ENCODE results near the gene TCOF1. TPM values are rescaled to one million over a fixed set of nuclear protein-coding genes. Genes with fewer than 3 reads are reported as not detected.
"Not testable (repeated sequence)": the region's sequence is repeated elsewhere in the genome, so short reads cannot be mapped to it uniquely, and the experiment has no call there.

TCOF1 gene
- total and polyA plus RNA-seq, 9 donors: 16.7 to 38.3 (median 27.8) TPM

- no peak overlapping the region for H3K4me3 ChIP-seq
- H3K4me1 ChIP-seq (ENCODE audit: insufficient read depth): no peaks in the 10 kb centered on the region
- no peak for DNase-seq
- H3K27me3 ChIP-seq: no peaks in the 10 kb centered on the region
- intact Hi-C loops (cut with DNase I): no loop called here
- TF ChIP-seq EP300 (IDR thresholded peaks at IDR 0.05): no peak
- TF ChIP-seq CTCF (IDR thresholded peaks at IDR 0.05): no peak
- no peak for TF ChIP-seq POLR2A (IDR thresholded peaks at IDR 0.05)
- whole genome bisulfite sequencing, 3 donors: 40 to 56% (median 52%) methylated on average over 4 of the region's 4 CpGs
- no peaks in the 10 kb centered on the region for H3K36me3 ChIP-seq
- no peak overlapping the region for H3K27ac ChIP-seq
- no peaks in the 10 kb centered on the region for H3K9me3 ChIP-seq
Observed at GRCh38 chr5:150422075-150422474, 64.6 kb downstream of the TCOF1 start.

- Histone ChIP-seq H3K9me3 (no peaks in the 10 kb centered on the region), H3K36me3 (no peaks in the 10 kb centered on the region), H3K27ac (no peak overlapping the region), H3K4me3 (no peak overlapping the region), H3K4me1 (ENCODE audit: insufficient read depth) (no peaks in the 10 kb centered on the region), H3K27me3 (no peaks in the 10 kb centered on the region)
- intact Hi-C loops (cut with DNase I): no loop called here
- no peak for DNase-seq
- 57 to 69% (median 66%) methylated on average over 3 of the region's 3 CpGs for WGBS, 3 donors
- no peak for TF ChIP-seq POLR2A (IDR thresholded peaks at IDR 0.05)
- TF ChIP-seq CTCF (IDR thresholded peaks at IDR 0.05): no peak
- no peak for TF ChIP-seq EP300 (IDR thresholded peaks at IDR 0.05)
Observed at GRCh38 chr5:150422758-150423157, 65.3 kb downstream of the TCOF1 start.

- intact Hi-C loops (cut with DNase I); H3K27me3 ChIP-seq; H3K4me1 ChIP-seq (ENCODE audit: insufficient read depth); H3K36me3 ChIP-seq; H3K4me3 ChIP-seq; DNase-seq; H3K9me3 ChIP-seq; H3K27ac ChIP-seq: not testable (repeated sequence)
- WGBS, 3 donors: 93 to 97% (median 94%) methylated on average over 9 of the region's 9 CpGs
Observed at GRCh38 chr5:150426165-150426564, 68.7 kb downstream of the TCOF1 start.

GRCh38 chr5:150428106-150428876 is 70.8 kb downstream of the TCOF1 start:
- Histone ChIP-seq H3K4me3 (no peak overlapping the region), H3K27me3 (no peaks in the 10 kb centered on the region), H3K9me3 (no peaks in the 10 kb centered on the region), H3K4me1 (ENCODE audit: insufficient read depth) (peaks cover 2% of the 10 kb centered on the region), H3K27ac (no peak overlapping the region), H3K36me3 (no peaks in the 10 kb centered on the region)
- TF ChIP-seq EP300 (IDR thresholded peaks at IDR 0.05) (no peak), CTCF (IDR thresholded peaks at IDR 0.05) (no peak), POLR2A (IDR thresholded peaks at IDR 0.05) (no peak)
- peak in 2 of 5 donors; percentile 38 to 63 for DNase-seq
- intact Hi-C loops (cut with DNase I): no loop called here
- 30 to 32% (median 31%) methylated on average over 18 of the region's 18 CpGs for WGBS, 3 donors

GRCh38 chr5:150428978-150429377 is 71.5 kb downstream of the TCOF1 start:
- Histone ChIP-seq H3K27me3 (no peaks in the 10 kb centered on the region), H3K27ac (no peak overlapping the region), H3K4me1 (ENCODE audit: insufficient read depth) (peaks cover 2% of the 10 kb centered on the region), H3K36me3 (no peaks in the 10 kb centered on the region), H3K4me3 (no peak overlapping the region), H3K9me3 (no peaks in the 10 kb centered on the region)
- 94 to 100% (median 96%) methylated on average over 3 to 5 of the region's 5 CpGs for WGBS, 3 donors
- no peak for DNase-seq
- intact Hi-C loops (cut with DNase I): no loop called here
- TF ChIP-seq POLR2A (IDR thresholded peaks at IDR 0.05) (no peak), CTCF (IDR thresholded peaks at IDR 0.05) (no peak), EP300 (IDR thresholded peaks at IDR 0.05) (no peak)
